Panc1 (cell line): ENCODE measurements around the gene TSHZ3. TPM values are rescaled to one million over a fixed set of nuclear protein-coding genes. Genes with fewer than 3 reads are reported as not detected.

Experiments
- ATAC-seq: fragments of 200-7000 bp; cut with Tn5 transposase; 2 replicates; pipeline ENCODE4 v1.9.1; 2020; ENCODE audit warnings: mild to moderate bottlenecking, moderate library complexity
- BruUV-seq: library from RNA; stranded (reverse); fragments of 400-500 nt; replicated peaks from 2 replicates; lab custom pipeline; 2021; lab: Mats Ljungman, UMichigan
- CTCF ChIA-PET: fragments of 300-600 bp; sonication (Branson Sonifier 250); formaldehyde crosslinking; loops from one replicate; lab custom pipeline; 2022; ENCODE audit warnings: antibody characterized with exemption; lab: Charles Lee
- POLR2A ChIA-PET: fragments of 300-600 bp; sonication (Branson Sonifier 250); formaldehyde crosslinking; loops from one replicate; lab custom pipeline; 2022; ENCODE audit warnings: antibody characterized with exemption; lab: Charles Lee
- DNase-seq: peaks from one replicate; pipeline ENCODE4 v3.0.0-alpha.2; 2010; ENCODE audit warnings: low read depth, low spot score
- H3K27ac ChIP-seq: 2 replicates; pipeline ENCODE4 v1.5.1; 2011; ENCODE audit warnings: mild to moderate bottlenecking, low read length, inconsistent platforms
- H3K27me3 ChIP-seq: fragments of 200-500 bp; sonication (Bioruptor generic); 2 replicates; pipeline ENCODE4 v1.6.0; 2014; ENCODE audit warnings: low read length, inconsistent platforms; ENCODE audit not compliant: control insufficient read depth, insufficient read depth
- H3K36me3 ChIP-seq: fragments of 200-500 bp; sonication (Bioruptor generic); 2 replicates; pipeline ENCODE4 v1.5.1; 2014; ENCODE audit warnings: inconsistent platforms, mild to moderate bottlenecking, low read length, moderate library complexity; ENCODE audit not compliant: control insufficient read depth, insufficient read depth
- H3K4me1 ChIP-seq: 2 replicates; pipeline ENCODE4 v1.5.1; 2011; ENCODE audit warnings: inconsistent platforms, mild to moderate bottlenecking, low read length, moderate library complexity; ENCODE audit not compliant: control insufficient read depth, insufficient read depth
- H3K4me3 ChIP-seq, 2 experiments: 2 replicates each; pipeline ENCODE4 v1.5.1; 2011 to 2012; ENCODE audit warnings: low read depth in 2 of 2, low read length in 2 of 2, mild to moderate bottlenecking in 2 of 2, inconsistent platforms in 1 of 2, moderate library complexity in 1 of 2
- H3K9me3 ChIP-seq: fragments of 200-500 bp; sonication (Bioruptor generic); 2 replicates; pipeline ENCODE4 v1.5.1; 2014; ENCODE audit warnings: low read depth, mild to moderate bottlenecking, inconsistent platforms, low read length, moderate library complexity; ENCODE audit not compliant: control insufficient read depth, insufficient read depth
- POLR2AphosphoS5 ChIP-seq: IDR thresholded peaks from 2 replicates; pipeline ENCODE4 v1.6.1; 2012; ENCODE audit warnings: mild to moderate bottlenecking, low read depth, low read length, moderate library complexity
- REST ChIP-seq, 2 experiments: IDR thresholded peaks; 2 replicates each; pipeline ENCODE4 v1.6.1; 2011 to 2012; ENCODE audit warnings: low read depth in 2 of 2, control low read depth in 1 of 2, low read length in 1 of 2, mild to moderate bottlenecking in 1 of 2, moderate library complexity in 1 of 2; ENCODE audit not compliant: insufficient read depth in 1 of 2
- SIN3A ChIP-seq: IDR thresholded peaks from 2 replicates; pipeline ENCODE4 v1.6.1; 2012; ENCODE audit warnings: low read depth, mild to moderate bottlenecking, low read length, moderate library complexity, borderline replicate concordance; ENCODE audit not compliant: insufficient read depth
- TCF7L2 ChIP-seq: IDR thresholded peaks from 2 replicates; pipeline ENCODE4 v1.6.1; 2011; ENCODE audit warnings: mild to moderate bottlenecking, low read depth, low read length, inconsistent platforms
- in situ Hi-C: cut with HindIII; loops from 2 replicates; pipeline ENCODE4 v1.10.0; 2016; ENCODE audit warnings: low sequenced_read_pairs, low pct_unique_long_range_greater_than_20kb
- intact Hi-C: fragments of 100-400 bp; cut with micrococcal nuclease; formaldehyde crosslinking; loops from one replicate; pipeline ENCODE4 v1.10.0; 2022; ENCODE audit not compliant: unreplicated experiment
- total RNA-seq: library from RNA; stranded (reverse); gene quantifications from one replicate; pipeline ENCODE4 v1.2.1, GENCODE V29; 2021; ENCODE audit not compliant: unreplicated experiment
- TF ChIP-seq, protein P1 (sequence below): fragments of 450-650 bp; IDR thresholded peaks from 2 replicates; pipeline ENCODE4 v1.5.1; 2017; ENCODE audit warnings: mild to moderate bottlenecking

TSHZ3 gene
- total RNA-seq, 1 experiment from 2014 or later: 7.8 TPM

GRCh38 chr19:31310432-31311133 is 38.7 kb downstream of the TSHZ3 start:
- no peaks in the 10 kb centered on the region for H3K9me3 ChIP-seq
- no peak overlapping the region for H3K27ac ChIP-seq
- H3K36me3 ChIP-seq: no peaks in the 10 kb centered on the region
- CTCF ChIA-PET: no interaction called here
- H3K4me1 ChIP-seq: no peaks in the 10 kb centered on the region
- ATAC-seq (no peak), DNase-seq (no peak)
- BruUV-seq: no TSS peak
- H3K4me3 ChIP-seq: no peak overlapping the region
- H3K27me3 ChIP-seq: no peaks in the 10 kb centered on the region
- intact Hi-C loops: no loop called here
- no peak for TF ChIP-seq SIN3A
- TF ChIP-seq, protein P1, sequence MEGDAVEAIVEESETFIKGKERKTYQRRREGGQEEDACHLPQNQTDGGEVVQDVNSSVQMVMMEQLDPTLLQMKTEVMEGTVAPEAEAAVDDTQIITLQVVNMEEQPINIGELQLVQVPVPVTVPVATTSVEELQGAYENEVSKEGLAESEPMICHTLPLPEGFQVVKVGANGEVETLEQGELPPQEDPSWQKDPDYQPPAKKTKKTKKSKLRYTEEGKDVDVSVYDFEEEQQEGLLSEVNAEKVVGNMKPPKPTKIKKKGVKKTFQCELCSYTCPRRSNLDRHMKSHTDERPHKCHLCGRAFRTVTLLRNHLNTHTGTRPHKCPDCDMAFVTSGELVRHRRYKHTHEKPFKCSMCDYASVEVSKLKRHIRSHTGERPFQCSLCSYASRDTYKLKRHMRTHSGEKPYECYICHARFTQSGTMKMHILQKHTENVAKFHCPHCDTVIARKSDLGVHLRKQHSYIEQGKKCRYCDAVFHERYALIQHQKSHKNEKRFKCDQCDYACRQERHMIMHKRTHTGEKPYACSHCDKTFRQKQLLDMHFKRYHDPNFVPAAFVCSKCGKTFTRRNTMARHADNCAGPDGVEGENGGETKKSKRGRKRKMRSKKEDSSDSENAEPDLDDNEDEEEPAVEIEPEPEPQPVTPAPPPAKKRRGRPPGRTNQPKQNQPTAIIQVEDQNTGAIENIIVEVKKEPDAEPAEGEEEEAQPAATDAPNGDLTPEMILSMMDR: no peak
- TF ChIP-seq REST (IDR thresholded peaks at IDR 0.05; ENCODE audit: insufficient read depth in 1 of 2, low read depth in 2 of 2, low read length in 1 of 2): no peak
- no peak for TF ChIP-seq POLR2AphosphoS5
- no peak for TF ChIP-seq TCF7L2
- in situ Hi-C loops: no loop called here
- POLR2A ChIA-PET: no interaction called here

DNA sequence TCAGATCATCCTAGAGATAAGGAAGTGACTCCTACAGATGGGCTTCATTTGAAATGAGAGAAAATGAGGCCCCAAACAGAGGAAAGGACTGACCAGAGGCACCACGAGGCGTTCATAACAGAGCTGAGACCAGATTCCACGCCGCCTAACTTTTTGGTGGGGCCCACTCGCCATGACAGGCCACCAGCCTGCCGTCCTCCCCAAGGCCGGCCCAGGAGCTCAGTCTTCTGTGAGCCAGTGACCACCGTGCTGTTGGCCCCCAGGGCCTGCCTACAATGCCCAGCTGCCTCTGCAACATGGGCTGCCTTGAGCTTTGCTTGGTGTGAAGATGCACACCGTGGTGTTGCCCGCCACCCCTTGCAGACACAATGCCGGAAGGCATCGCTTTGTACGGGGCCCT is 40.5 kb downstream of the TSHZ3 start:
- DNase-seq (no peak), ATAC-seq (no peak)
- TF ChIP-seq POLR2AphosphoS5: no peak
- TF ChIP-seq SIN3A: no peak
- TF ChIP-seq REST (IDR thresholded peaks at IDR 0.05; ENCODE audit: insufficient read depth in 1 of 2, low read depth in 2 of 2, low read length in 1 of 2): no peak
- TF ChIP-seq, protein P1: no peak
- no peak for TF ChIP-seq TCF7L2
- no peaks in the 10 kb centered on the region for H3K9me3 ChIP-seq
- no peaks in the 10 kb centered on the region for H3K4me1 ChIP-seq
- H3K36me3 ChIP-seq: no peaks in the 10 kb centered on the region
- H3K27ac ChIP-seq: no peak overlapping the region
- in situ Hi-C loops: no loop called here
- BruUV-seq: no TSS peak
- POLR2A ChIA-PET: no interaction called here
- intact Hi-C loops: no loop called here
- CTCF ChIA-PET: no interaction called here
- H3K27me3 ChIP-seq: no peaks in the 10 kb centered on the region
- H3K4me3 ChIP-seq: no peak overlapping the region
